Parathyroid adenoma (tissue), 2 donors: ENCODE data around the gene COX14.

ENCODE experiments used
- H2AFZ ChIP-seq: fragments of 300-600 bp; sonication (generic); one replicate; pipeline ENCODE4 v1.7.0; 2017; ENCODE audit warnings: antibody characterized with exemption, mild to moderate bottlenecking
- H3K27ac ChIP-seq: fragments of 300-600 bp; sonication (generic); one replicate; pipeline ENCODE4 v1.7.0; 2017
- H3K27me3 ChIP-seq: fragments of 300-600 bp; sonication (generic); one replicate; pipeline ENCODE4 v1.7.0; 2017; ENCODE audit warnings: low read length; ENCODE audit not compliant: control insufficient read depth, insufficient read depth
- H3K36me3 ChIP-seq: fragments of 300-600 bp; sonication (generic); one replicate; pipeline ENCODE4 v1.7.0; 2017; ENCODE audit warnings: low read length; ENCODE audit not compliant: control insufficient read depth, insufficient read depth
- H3K4me1 ChIP-seq: fragments of 300-600 bp; sonication (generic); one replicate; pipeline ENCODE4 v1.7.0; 2017; ENCODE audit warnings: control low read depth
- H3K4me2 ChIP-seq: fragments of 300-600 bp; sonication (generic); one replicate; pipeline ENCODE4 v1.7.0; 2017; ENCODE audit warnings: low read length
- H3K4me3 ChIP-seq: fragments of 300-600 bp; sonication (generic); one replicate; pipeline ENCODE4 v1.7.0; 2017; ENCODE audit warnings: low read depth, low read length
- H3K79me2 ChIP-seq: fragments of 300-600 bp; sonication (generic); one replicate; pipeline ENCODE4 v1.7.0; 2017; ENCODE audit warnings: control low read depth
- H3K9ac ChIP-seq: fragments of 300-600 bp; sonication (generic); one replicate; pipeline ENCODE4 v1.7.0; 2017; ENCODE audit warnings: mild to moderate bottlenecking
- H3K9me3 ChIP-seq: fragments of 300-600 bp; sonication (generic); one replicate; pipeline ENCODE4 v1.7.0; 2017; ENCODE audit warnings: low read length; ENCODE audit not compliant: control insufficient read depth
- TF ChIP-seq, protein P1 (sequence below): fragments of 300-600 bp; sonication (generic); IDR thresholded peaks from one replicate; pipeline ENCODE4 v1.7.0; 2017; ENCODE audit warnings: antibody characterized with exemption, mild to moderate bottlenecking
- donor health status: primary hyperparathyroidism.

COX14 gene

DNA sequence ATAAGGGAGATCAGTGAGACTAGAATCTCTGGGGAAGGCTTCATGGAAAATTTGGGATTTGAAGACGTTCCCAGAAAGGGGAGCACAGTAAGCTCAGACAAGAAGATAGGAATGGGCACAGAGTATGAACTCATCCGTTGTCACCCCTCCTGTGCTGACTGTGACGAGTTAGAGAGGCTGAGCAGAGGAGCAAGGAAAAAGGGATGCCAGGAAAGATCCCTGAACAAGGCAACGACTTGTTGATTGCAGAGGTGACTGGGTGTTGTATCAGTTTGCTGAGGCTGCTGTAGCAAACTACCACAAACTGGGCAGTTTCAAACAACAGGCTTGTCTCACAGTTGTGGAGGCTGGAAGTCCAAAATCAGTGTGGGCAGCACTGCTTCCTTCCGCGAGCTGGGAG, 14.1 kb upstream of the COX14 start:
- TF ChIP-seq, protein P1, sequence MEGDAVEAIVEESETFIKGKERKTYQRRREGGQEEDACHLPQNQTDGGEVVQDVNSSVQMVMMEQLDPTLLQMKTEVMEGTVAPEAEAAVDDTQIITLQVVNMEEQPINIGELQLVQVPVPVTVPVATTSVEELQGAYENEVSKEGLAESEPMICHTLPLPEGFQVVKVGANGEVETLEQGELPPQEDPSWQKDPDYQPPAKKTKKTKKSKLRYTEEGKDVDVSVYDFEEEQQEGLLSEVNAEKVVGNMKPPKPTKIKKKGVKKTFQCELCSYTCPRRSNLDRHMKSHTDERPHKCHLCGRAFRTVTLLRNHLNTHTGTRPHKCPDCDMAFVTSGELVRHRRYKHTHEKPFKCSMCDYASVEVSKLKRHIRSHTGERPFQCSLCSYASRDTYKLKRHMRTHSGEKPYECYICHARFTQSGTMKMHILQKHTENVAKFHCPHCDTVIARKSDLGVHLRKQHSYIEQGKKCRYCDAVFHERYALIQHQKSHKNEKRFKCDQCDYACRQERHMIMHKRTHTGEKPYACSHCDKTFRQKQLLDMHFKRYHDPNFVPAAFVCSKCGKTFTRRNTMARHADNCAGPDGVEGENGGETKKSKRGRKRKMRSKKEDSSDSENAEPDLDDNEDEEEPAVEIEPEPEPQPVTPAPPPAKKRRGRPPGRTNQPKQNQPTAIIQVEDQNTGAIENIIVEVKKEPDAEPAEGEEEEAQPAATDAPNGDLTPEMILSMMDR, result no peak
- H3K4me1 ChIP-seq, result peaks cover 15% of the 10 kb centered on the region
- H3K27me3 ChIP-seq, result no peaks in the 10 kb centered on the region
- no peak overlapping the region for H3K4me3 ChIP-seq
- H3K27ac ChIP-seq, result no peak overlapping the region
- H3K36me3 ChIP-seq, result no peaks in the 10 kb centered on the region
- H2AFZ ChIP-seq, result no peak overlapping the region
- no peaks in the 10 kb centered on the region for H3K9me3 ChIP-seq
- peaks cover 3% of the 10 kb centered on the region for H3K79me2 ChIP-seq
- no peak overlapping the region for H3K4me2 ChIP-seq
- no peak overlapping the region for H3K9ac ChIP-seq

DNA sequence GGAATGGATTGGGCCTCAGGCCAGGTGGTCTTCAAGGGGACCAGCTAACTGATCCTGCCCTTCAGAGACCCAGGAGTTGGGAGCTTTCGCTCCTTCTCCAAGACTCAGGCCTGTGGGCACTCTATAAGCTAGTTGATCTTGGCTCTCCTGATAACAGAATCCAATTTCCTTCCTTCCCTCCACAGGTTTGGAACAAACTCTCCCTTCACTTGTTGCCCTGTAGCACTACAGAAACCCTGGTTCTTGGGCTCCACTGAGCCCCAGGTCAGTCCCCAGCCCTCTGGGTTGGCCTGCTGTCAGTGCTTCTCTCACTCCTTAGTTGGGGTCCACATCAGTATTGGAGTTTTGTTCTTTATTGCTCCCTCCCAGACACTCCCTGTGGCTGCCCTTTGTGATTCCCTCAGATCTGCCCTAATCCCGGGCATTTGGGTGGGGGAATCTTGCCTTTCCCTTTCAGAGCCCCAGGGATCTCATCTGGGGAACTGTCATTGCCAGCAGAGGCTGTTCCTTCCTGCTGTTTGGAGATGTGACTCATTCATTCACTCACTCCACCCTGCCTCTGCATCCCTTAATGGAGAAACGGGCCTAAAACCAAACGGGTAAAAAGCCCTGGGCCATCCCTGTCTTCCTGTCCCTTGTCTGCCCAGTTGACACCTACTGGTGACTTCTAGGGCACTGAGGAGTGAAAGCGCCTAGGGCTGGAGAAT, 12.6 kb upstream of the COX14 start:
- Histone ChIP-seq H3K79me2 (peaks cover 5% of the 10 kb centered on the region), H3K36me3 (no peaks in the 10 kb centered on the region), H3K9ac (no peak overlapping the region), H2AFZ (no peak overlapping the region), H3K27ac (no peak overlapping the region), H3K27me3 (no peaks in the 10 kb centered on the region), H3K4me1 (peaks cover 29% of the 10 kb centered on the region), H3K4me3 (no peak overlapping the region), H3K9me3 (no peaks in the 10 kb centered on the region), H3K4me2 (no peak overlapping the region)
- TF ChIP-seq, protein P1, result no peak

DNA sequence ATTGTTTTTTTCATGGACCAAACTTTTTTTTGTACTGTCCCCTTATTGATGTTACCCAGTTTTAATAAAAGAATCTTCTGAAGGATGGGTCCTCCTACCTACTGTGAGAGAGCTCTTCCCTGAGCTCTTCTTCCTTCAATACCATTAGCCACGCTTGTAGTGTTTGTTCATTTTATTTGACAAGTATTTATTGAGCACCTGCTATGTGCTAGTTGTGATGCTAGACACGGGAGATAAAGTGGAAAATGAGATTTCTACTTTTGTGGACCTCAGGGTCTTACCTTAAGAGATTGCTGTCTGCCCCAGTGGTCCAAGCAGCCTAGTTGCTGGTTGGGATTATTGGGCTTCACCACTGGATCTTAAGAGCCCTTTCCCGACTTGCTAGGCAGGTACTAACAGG, 11.5 kb upstream of the COX14 start:
- Histone ChIP-seq H3K4me1 (peaks cover 38% of the 10 kb centered on the region), H3K9me3 (no peaks in the 10 kb centered on the region), H3K79me2 (peaks cover 11% of the 10 kb centered on the region), H3K4me2 (no peak overlapping the region), H3K27me3 (no peaks in the 10 kb centered on the region), H3K4me3 (no peak overlapping the region), H2AFZ (no peak overlapping the region), H3K27ac (no peak overlapping the region), H3K9ac (no peak overlapping the region), H3K36me3 (no peaks in the 10 kb centered on the region)
- TF ChIP-seq, protein P1, result no peak

DNA sequence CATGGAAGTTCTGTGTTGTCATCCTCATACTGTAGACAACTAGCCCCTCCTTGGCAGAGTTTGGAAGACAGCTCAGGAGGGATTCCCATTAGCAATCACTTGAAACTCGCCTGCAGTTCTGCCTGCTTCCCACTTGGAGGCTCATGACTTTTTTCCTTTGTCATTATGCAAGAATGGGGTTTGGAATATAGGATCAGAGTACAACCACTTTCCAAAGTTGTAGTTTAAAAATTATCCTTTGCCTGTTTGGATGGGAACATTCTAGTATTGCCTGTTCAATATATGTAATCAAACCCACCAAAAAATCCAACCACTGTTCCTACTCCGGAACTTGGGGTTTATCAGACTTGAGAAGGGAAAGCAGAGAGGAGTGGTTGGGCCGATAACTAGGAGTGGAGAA, 10.4 kb upstream of the COX14 start:
- peak overlapping the region; percentile 30 for H3K27ac ChIP-seq
- peaks cover 40% of the 10 kb centered on the region for H3K4me1 ChIP-seq

More for the DNA sequence above, 10.4 kb upstream of the COX14 start:
- Histone ChIP-seq H3K9ac (no peak overlapping the region), H3K9me3 (no peaks in the 10 kb centered on the region), H3K79me2 (peaks cover 11% of the 10 kb centered on the region), H3K4me3 (no peak overlapping the region), H3K4me2 (no peak overlapping the region), H2AFZ (no peak overlapping the region), H3K27me3 (no peaks in the 10 kb centered on the region), H3K36me3 (no peaks in the 10 kb centered on the region)
- TF ChIP-seq, protein P1, result peak; percentile 57
